OCI-LY1 (cell line): ENCODE results near the gene KCNK1.

ENCODE experiments used
- H2AFZ ChIP-seq: fragments of 200-600 bp; sonication (generic), shearing (Covaris generic); 2 replicates; pipeline ENCODE4 v1.6.0; 2014; ENCODE audit warnings: antibody characterized with exemption, mild to moderate bottlenecking, low read length
- H3F3A ChIP-seq: fragments of 200-600 bp; sonication (generic), shearing (Covaris generic); 2 replicates; pipeline ENCODE4 v1.6.0; 2014; ENCODE audit warnings: mild to moderate bottlenecking, antibody characterized with exemption, low read length, moderate library complexity; ENCODE audit not compliant: insufficient read depth
- H3K27ac ChIP-seq: fragments of 200-600 bp; sonication (generic); 2 replicates; pipeline ENCODE4 v1.5.1; 2014; ENCODE audit warnings: low read length, mixed run types, mild to moderate bottlenecking, low read depth; ENCODE audit not compliant: poor library complexity, severe bottlenecking
- H3K27me3 ChIP-seq: fragments of 200-600 bp; sonication (generic); 2 replicates; pipeline ENCODE4 v1.6.0; 2014; ENCODE audit warnings: antibody characterized with exemption, mild to moderate bottlenecking, low read length, moderate library complexity; ENCODE audit not compliant: insufficient read depth
- H3K36me3 ChIP-seq: fragments of 200-600 bp; sonication (generic); 2 replicates; pipeline ENCODE4 v1.6.1; 2014; ENCODE audit warnings: mild to moderate bottlenecking, antibody characterized with exemption, low read length, moderate library complexity, mixed read lengths; ENCODE audit not compliant: insufficient read depth
- H3K4me1 ChIP-seq: fragments of 200-600 bp; sonication (generic); 2 replicates; pipeline ENCODE4 v1.5.1; 2014; ENCODE audit warnings: mild to moderate bottlenecking, low read length, moderate library complexity; ENCODE audit not compliant: insufficient read depth, severe bottlenecking
- H3K4me2 ChIP-seq: fragments of 200-600 bp; sonication (generic), shearing (Covaris generic); 2 replicates; pipeline ENCODE4 v1.6.1; 2014; ENCODE audit warnings: low read length
- H3K4me3 ChIP-seq: fragments of 200-600 bp; sonication (generic); 2 replicates; pipeline ENCODE4 v1.5.1; 2014; ENCODE audit warnings: low read length, low read depth, mild to moderate bottlenecking, mixed read lengths; ENCODE audit not compliant: poor library complexity, severe bottlenecking
- H3K79me2 ChIP-seq: fragments of 200-600 bp; shearing (Covaris generic); 2 replicates; pipeline ENCODE4 v1.6.1; 2016; ENCODE audit warnings: mixed run types, low read length, mixed read lengths; ENCODE audit not compliant: insufficient read depth
- H3K9ac ChIP-seq: fragments of 200-600 bp; sonication (generic), shearing (Covaris generic); 2 replicates; pipeline ENCODE4 v1.6.1; 2014; ENCODE audit warnings: mild to moderate bottlenecking, low read length, mixed read lengths
- H3K9me2 ChIP-seq: fragments of 200-600 bp; sonication (generic), shearing (Covaris generic); 2 replicates; pipeline ENCODE4 v1.6.1; 2014; ENCODE audit warnings: low read depth, mild to moderate bottlenecking, low read length, mixed read lengths
- H3K9me3 ChIP-seq: fragments of 200-600 bp; shearing (Covaris generic); 2 replicates; pipeline ENCODE4 v1.6.1; 2014; ENCODE audit warnings: low read length, mixed read lengths
- H4K20me1 ChIP-seq: fragments of 200-600 bp; sonication (generic), shearing (Covaris generic); 2 replicates; pipeline ENCODE4 v1.6.0; 2016; ENCODE audit warnings: mild to moderate bottlenecking, low read length; ENCODE audit not compliant: insufficient read depth
- EZH2 ChIP-seq: fragments of 200-600 bp; sonication (generic), shearing (Covaris generic); IDR thresholded peaks from 2 replicates; pipeline ENCODE4 v1.8.0; 2017; ENCODE audit warnings: borderline replicate concordance, mixed run types, mild to moderate bottlenecking, antibody characterized with exemption, low read length, moderate library complexity, mixed read lengths
- TF ChIP-seq, protein P1 (sequence below): fragments of 200-600 bp; sonication (generic), shearing (Covaris generic); IDR thresholded peaks from 2 replicates; pipeline ENCODE4 v1.5.1; 2017; ENCODE audit warnings: mild to moderate bottlenecking, antibody characterized with exemption, low read length, moderate library complexity, mixed read lengths

KCNK1 gene

DNA sequence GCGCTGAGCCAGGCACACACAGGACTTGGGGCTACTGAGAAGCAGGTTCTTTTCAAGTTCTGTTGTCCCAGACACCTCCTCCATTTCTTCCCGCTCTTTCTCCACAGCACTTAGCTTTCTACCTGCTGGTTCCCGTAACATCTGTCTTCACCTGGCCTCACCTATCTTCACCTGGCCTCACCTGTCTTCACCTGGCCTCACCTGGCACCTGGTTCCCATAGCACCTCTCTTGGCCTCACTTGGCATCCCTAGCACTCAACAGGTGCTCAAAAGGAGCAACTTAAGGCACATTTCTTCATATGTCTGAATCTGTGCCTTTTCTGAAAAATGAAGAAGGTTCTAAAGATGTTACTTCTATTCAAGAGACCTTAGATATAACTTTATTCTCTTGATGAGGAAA is 10.4 kb downstream of the KCNK1 start:
- Histone ChIP-seq H3K27me3 (no peaks in the 10 kb centered on the region), H3K9ac (no peak overlapping the region), H3K4me1 (no peaks in the 10 kb centered on the region), H3K9me2 (no peaks in the 10 kb centered on the region), H4K20me1 (no peaks in the 10 kb centered on the region), H3K4me2 (no peak overlapping the region), H3F3A (no peaks in the 10 kb centered on the region), H2AFZ (no peak overlapping the region), H3K9me3 (no peaks in the 10 kb centered on the region), H3K4me3 (no peak overlapping the region), H3K79me2 (no peaks in the 10 kb centered on the region), H3K27ac (no peak overlapping the region), H3K36me3 (no peaks in the 10 kb centered on the region)
- TF ChIP-seq, protein P1, sequence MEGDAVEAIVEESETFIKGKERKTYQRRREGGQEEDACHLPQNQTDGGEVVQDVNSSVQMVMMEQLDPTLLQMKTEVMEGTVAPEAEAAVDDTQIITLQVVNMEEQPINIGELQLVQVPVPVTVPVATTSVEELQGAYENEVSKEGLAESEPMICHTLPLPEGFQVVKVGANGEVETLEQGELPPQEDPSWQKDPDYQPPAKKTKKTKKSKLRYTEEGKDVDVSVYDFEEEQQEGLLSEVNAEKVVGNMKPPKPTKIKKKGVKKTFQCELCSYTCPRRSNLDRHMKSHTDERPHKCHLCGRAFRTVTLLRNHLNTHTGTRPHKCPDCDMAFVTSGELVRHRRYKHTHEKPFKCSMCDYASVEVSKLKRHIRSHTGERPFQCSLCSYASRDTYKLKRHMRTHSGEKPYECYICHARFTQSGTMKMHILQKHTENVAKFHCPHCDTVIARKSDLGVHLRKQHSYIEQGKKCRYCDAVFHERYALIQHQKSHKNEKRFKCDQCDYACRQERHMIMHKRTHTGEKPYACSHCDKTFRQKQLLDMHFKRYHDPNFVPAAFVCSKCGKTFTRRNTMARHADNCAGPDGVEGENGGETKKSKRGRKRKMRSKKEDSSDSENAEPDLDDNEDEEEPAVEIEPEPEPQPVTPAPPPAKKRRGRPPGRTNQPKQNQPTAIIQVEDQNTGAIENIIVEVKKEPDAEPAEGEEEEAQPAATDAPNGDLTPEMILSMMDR, result no peak
- TF ChIP-seq EZH2, result no peak

DNA sequence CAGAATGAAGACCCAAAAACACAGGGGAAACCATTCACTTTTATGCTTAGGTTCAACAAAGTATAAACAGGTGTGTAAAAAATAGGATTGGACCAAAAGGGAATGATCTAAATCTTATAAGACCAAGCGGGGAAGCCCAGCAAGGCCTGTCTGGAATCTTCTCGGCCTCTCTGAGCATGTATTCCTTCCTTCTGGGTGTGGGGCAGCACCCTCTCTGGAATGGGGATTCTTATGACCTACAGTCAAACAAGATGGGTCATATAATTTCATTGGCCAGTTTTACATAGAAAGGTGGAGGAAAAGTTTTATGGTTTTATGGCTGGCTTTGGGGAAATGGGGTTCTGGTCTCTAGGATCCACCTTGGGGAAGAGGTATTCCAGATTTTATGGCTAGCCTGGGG is 11.2 kb downstream of the KCNK1 start:
- no peaks in the 10 kb centered on the region for H3K27me3 ChIP-seq
- no peaks in the 10 kb centered on the region for H3F3A ChIP-seq
- no peaks in the 10 kb centered on the region for H3K9me3 ChIP-seq
- TF ChIP-seq, protein P1, result no peak
- H2AFZ ChIP-seq, result no peak overlapping the region
- no peaks in the 10 kb centered on the region for H3K79me2 ChIP-seq
- no peaks in the 10 kb centered on the region for H3K4me1 ChIP-seq
- no peak overlapping the region for H3K4me3 ChIP-seq
- no peaks in the 10 kb centered on the region for H3K9me2 ChIP-seq
- H3K27ac ChIP-seq, result no peak overlapping the region
- no peak overlapping the region for H3K4me2 ChIP-seq
- no peaks in the 10 kb centered on the region for H3K36me3 ChIP-seq
- no peak overlapping the region for H3K9ac ChIP-seq
- no peaks in the 10 kb centered on the region for H4K20me1 ChIP-seq

DNA sequence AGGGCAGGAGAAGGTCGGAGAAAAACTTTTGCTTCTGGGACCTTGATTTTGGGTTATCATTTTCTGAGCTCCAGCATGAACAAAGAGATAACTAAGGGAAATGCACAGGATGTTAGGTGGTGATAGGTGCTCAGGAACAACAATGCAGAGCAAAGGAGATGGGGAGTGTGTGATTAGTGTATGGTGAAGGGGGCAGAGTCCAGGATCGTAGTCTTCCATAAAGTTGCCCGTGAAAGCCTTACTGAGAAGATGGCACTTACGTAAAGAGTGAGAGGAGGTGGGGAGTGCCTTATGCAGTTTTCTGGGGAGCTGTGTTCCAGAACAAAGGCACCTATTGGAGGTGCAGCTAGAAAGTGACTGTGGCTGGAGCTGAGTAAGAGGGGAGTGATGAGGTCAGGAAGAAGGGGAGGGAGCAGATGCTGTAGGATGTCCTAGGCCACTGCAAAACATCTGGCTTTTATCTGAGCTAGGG is 11.6 kb downstream of the KCNK1 start:
- Histone ChIP-seq H2AFZ (no peak overlapping the region), H3K27me3 (no peaks in the 10 kb centered on the region), H3K9me2 (no peaks in the 10 kb centered on the region), H3K9ac (no peak overlapping the region), H3K27ac (no peak overlapping the region), H3K4me2 (no peak overlapping the region), H3K9me3 (no peaks in the 10 kb centered on the region), H3K4me3 (no peak overlapping the region), H3K4me1 (no peaks in the 10 kb centered on the region), H4K20me1 (no peaks in the 10 kb centered on the region), H3F3A (no peaks in the 10 kb centered on the region), H3K36me3 (no peaks in the 10 kb centered on the region), H3K79me2 (no peaks in the 10 kb centered on the region)
- TF ChIP-seq EZH2, result no peak
- TF ChIP-seq, protein P1, result no peak
